ENCODE measurements around the gene HMCN2. TPM values are rescaled to one million over a fixed set of nuclear protein-coding genes. Genes with fewer than 3 reads are reported as not detected.

The HMCN2 gene
- total RNA-seq, 1 donor from 2014 or later, result 0.15 TPM

DNA sequence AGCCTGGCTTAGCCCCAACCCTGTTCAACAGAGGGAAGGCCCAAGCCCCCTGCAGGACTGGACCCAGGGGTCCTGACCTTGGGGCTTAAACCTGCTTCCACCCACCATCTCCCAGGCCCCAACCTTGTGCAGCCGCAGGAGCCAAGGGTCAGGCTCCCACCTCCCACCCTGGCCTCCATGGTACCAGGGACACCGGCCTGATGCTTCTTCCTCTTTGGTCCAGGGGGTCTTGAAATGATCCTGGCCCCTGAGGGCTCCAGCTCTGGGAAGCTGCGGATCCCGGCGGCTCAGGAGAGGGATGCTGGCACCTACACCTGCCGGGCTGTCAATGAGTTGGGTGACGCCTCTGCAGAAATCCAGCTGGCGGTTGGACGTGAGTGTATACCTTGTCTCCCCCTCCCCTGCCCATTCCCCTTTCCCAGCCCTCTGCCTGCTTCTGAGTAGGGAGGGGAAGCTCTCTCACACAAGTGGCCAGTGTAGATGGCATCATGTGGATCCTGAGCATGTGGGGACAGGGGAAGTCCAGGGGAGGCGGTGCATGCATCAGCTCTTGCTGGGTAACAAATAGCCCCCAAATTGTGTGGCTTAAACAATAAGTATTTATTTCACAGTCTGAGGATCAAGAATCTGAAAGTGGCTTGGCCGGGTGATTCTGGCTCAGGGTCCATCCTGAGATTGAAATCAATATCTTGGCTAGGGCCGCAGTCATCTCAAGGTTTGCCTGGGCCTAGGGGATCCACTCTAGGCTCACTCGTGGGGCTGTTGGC is 44.3 kb downstream of the HMCN2 start:
- no peaks in the 10 kb centered on the region for H3K9me3 Mint-ChIP-seq
- H3K27ac ChIP-seq, result no peak overlapping the region
- DNase-seq (ENCODE audit: low spot score), result no peak
- peak overlapping the region; percentile 42 for H3K27ac Mint-ChIP-seq
- H3K4me1 ChIP-seq, result no peaks in the 10 kb centered on the region
- H3K9ac ChIP-seq, result no peak overlapping the region
- peaks cover 9% of the 10 kb centered on the region for H3K27me3 Mint-ChIP-seq (ENCODE audit: insufficient read depth, low read depth)
- no peaks in the 10 kb centered on the region for H3K36me3 ChIP-seq
- H2AFZ ChIP-seq (replicated peaks), result no peak overlapping the region
- H3K4me1 Mint-ChIP-seq, result no peaks in the 10 kb centered on the region
- no peaks in the 10 kb centered on the region for H3K79me2 ChIP-seq (ENCODE audit: low read depth)
- H3F3A ChIP-seq (ENCODE audit: low read depth), result no peaks in the 10 kb centered on the region
- no peak overlapping the region for H3K4me3 ChIP-seq
- H3K27me3 ChIP-seq, result no peaks in the 10 kb centered on the region
- H3K9me3 ChIP-seq (ENCODE audit: low read depth), result no peaks in the 10 kb centered on the region
- H3K36me3 Mint-ChIP-seq, result no peaks in the 10 kb centered on the region
- no peak overlapping the region for H3K4me3 Mint-ChIP-seq
- no peak for TF ChIP-seq EZH2phosphoT487 (IDR thresholded peaks at IDR 0.05)
- TF ChIP-seq EZH2 (IDR thresholded peaks at IDR 0.05), result no peak
- TF ChIP-seq, protein P1, sequence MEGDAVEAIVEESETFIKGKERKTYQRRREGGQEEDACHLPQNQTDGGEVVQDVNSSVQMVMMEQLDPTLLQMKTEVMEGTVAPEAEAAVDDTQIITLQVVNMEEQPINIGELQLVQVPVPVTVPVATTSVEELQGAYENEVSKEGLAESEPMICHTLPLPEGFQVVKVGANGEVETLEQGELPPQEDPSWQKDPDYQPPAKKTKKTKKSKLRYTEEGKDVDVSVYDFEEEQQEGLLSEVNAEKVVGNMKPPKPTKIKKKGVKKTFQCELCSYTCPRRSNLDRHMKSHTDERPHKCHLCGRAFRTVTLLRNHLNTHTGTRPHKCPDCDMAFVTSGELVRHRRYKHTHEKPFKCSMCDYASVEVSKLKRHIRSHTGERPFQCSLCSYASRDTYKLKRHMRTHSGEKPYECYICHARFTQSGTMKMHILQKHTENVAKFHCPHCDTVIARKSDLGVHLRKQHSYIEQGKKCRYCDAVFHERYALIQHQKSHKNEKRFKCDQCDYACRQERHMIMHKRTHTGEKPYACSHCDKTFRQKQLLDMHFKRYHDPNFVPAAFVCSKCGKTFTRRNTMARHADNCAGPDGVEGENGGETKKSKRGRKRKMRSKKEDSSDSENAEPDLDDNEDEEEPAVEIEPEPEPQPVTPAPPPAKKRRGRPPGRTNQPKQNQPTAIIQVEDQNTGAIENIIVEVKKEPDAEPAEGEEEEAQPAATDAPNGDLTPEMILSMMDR (IDR thresholded peaks at IDR 0.05), result no peak
- H4K20me1 ChIP-seq (ENCODE audit: low read depth), result no peaks in the 10 kb centered on the region
- H3K4me2 ChIP-seq, result no peak overlapping the region

DNA sequence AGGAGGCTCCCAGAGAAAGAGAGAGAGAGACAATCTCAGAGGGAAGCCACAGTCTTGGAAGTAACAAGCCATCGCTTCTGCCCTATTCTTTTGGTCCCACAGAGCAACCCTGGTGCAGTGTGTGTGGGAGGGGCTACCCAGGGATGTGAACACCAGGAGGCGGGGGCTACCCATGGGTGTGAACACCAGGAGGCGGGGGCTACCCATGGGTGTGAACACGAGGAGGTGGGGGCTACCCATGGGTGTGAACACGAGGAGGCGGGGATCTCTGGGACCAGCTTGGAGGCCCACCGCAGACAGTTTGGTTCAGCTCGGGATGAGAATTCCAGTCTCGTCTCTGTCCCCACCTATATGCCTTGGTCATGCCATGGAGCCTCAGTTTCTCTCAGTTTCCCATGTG is 44.9 kb downstream of the HMCN2 start:
- Histone ChIP-seq H3K27me3 (no peaks in the 10 kb centered on the region), H3K27ac (no peak overlapping the region), H3K4me2 (no peak overlapping the region), H2AFZ (replicated peaks) (no peak overlapping the region), H3F3A (ENCODE audit: low read depth) (no peaks in the 10 kb centered on the region), H4K20me1 (ENCODE audit: low read depth) (no peaks in the 10 kb centered on the region), H3K4me3 (no peak overlapping the region), H3K4me1 (no peaks in the 10 kb centered on the region), H3K79me2 (ENCODE audit: low read depth) (no peaks in the 10 kb centered on the region), H3K9me3 (ENCODE audit: low read depth) (no peaks in the 10 kb centered on the region), H3K36me3 (no peaks in the 10 kb centered on the region), H3K9ac (no peak overlapping the region)
- Mint-ChIP-seq H3K27ac (peak overlapping the region; percentile 42), H3K27me3 (ENCODE audit: insufficient read depth, low read depth) (peaks cover 6% of the 10 kb centered on the region), H3K36me3 (no peaks in the 10 kb centered on the region), H3K9me3 (no peaks in the 10 kb centered on the region), H3K4me3 (no peak overlapping the region), H3K4me1 (no peaks in the 10 kb centered on the region)
- TF ChIP-seq EZH2 (IDR thresholded peaks at IDR 0.05), result no peak
- TF ChIP-seq, protein P1 (IDR thresholded peaks at IDR 0.05), result no peak
- no peak for TF ChIP-seq EZH2phosphoT487 (IDR thresholded peaks at IDR 0.05)
- DNase-seq (ENCODE audit: low spot score), result no peak

DNA sequence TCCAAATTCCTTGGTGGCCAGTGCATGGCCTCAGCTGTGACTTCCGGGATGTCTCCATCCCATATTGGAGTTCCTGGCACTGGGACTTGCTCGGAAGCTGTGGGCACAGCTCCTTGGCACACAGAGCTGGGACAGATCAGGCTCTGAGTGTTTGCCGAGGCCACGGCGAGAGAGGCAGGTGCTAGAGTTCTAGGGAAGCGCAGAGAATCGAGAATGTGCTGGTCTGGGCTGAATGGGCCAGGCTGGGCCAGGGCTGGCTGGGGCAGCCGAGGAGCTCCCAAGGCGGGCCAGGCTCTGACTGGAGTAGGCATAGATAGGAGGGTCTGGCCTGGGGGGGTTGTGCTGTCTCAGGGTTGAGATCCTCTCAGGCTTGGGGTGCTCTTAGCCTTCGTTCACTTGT is 45.4 kb downstream of the HMCN2 start:
- H3K79me2 ChIP-seq (ENCODE audit: low read depth), result no peaks in the 10 kb centered on the region

More for the DNA sequence above, 45.4 kb downstream of the HMCN2 start:
- H3K9me3 Mint-ChIP-seq, result no peaks in the 10 kb centered on the region
- no peaks in the 10 kb centered on the region for H3K36me3 Mint-ChIP-seq
- no peaks in the 10 kb centered on the region for H3F3A ChIP-seq (ENCODE audit: low read depth)
- H2AFZ ChIP-seq (replicated peaks), result no peak overlapping the region
- H3K9ac ChIP-seq, result no peak overlapping the region
- H3K9me3 ChIP-seq (ENCODE audit: low read depth), result no peaks in the 10 kb centered on the region
- H3K36me3 ChIP-seq, result no peaks in the 10 kb centered on the region
- no peak overlapping the region for H3K27ac Mint-ChIP-seq
- H3K4me1 ChIP-seq, result no peaks in the 10 kb centered on the region
- no peak overlapping the region for H3K4me2 ChIP-seq
- peaks cover 11% of the 10 kb centered on the region for H3K27me3 Mint-ChIP-seq (ENCODE audit: insufficient read depth, low read depth)
- H4K20me1 ChIP-seq (ENCODE audit: low read depth), result no peaks in the 10 kb centered on the region
- no peak overlapping the region for H3K4me3 ChIP-seq
- no peak overlapping the region for H3K27ac ChIP-seq
- H3K4me1 Mint-ChIP-seq, result no peaks in the 10 kb centered on the region
- TF ChIP-seq, protein P1 (IDR thresholded peaks at IDR 0.05), result no peak
- TF ChIP-seq EZH2 (IDR thresholded peaks at IDR 0.05), result no peak
- no peak for TF ChIP-seq EZH2phosphoT487 (IDR thresholded peaks at IDR 0.05)
- H3K4me3 Mint-ChIP-seq, result no peak overlapping the region
- H3K27me3 ChIP-seq, result no peaks in the 10 kb centered on the region
- no peak for DNase-seq (ENCODE audit: low spot score)

Measured in neural progenitor cell (in vitro differentiated cells).